ENCODE data around the gene ARL15. TPM values are rescaled to one million over a fixed set of nuclear protein-coding genes. Genes with fewer than 3 reads are reported as not detected.

The ARL15 gene
- total RNA-seq, 4 donors from 2014 or later: 13.0 to 52.7 (median 17.1) TPM

DNA sequence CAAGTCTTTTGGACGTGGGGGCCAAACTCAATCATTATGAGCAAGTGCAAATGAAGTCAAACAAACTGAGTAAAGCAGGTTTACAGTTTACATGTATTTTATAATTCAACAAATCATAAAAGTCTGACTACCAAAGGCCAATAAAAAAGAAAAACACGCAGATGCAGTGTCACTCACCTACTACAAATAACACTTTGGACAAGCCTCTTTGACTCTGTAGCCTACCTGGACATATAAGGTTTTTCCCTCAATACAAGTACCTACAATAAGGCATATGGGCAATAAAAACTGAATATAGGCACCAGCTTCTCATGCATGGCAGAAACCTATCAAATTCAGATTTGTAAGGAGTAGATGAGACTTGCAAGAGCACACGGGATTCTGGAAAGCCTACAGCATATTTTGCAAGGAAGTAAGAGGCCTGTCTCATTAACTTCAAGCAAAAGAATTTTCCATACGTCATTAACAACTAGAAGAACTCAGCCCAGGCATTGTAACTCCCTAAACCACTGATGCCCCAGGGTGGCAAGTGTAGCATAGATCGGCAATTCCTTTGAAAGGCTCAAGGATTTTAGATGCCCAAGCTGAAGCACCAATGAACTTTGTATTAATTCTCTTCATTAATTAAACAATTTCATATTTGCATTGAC is 21.7 kb downstream of the ARL15 start:
- peaks cover 0 to 6% (median 0%) of the 10 kb centered on the region in 4 donors for H3K9me3 ChIP-seq
- DNase-seq (ENCODE audit: low spot score in 2 of 2): no peak
- no peak overlapping the region for H3K27ac ChIP-seq
- no peak for TF ChIP-seq POLR2A (IDR thresholded peaks at IDR 0.05)
- TF ChIP-seq, protein P1, sequence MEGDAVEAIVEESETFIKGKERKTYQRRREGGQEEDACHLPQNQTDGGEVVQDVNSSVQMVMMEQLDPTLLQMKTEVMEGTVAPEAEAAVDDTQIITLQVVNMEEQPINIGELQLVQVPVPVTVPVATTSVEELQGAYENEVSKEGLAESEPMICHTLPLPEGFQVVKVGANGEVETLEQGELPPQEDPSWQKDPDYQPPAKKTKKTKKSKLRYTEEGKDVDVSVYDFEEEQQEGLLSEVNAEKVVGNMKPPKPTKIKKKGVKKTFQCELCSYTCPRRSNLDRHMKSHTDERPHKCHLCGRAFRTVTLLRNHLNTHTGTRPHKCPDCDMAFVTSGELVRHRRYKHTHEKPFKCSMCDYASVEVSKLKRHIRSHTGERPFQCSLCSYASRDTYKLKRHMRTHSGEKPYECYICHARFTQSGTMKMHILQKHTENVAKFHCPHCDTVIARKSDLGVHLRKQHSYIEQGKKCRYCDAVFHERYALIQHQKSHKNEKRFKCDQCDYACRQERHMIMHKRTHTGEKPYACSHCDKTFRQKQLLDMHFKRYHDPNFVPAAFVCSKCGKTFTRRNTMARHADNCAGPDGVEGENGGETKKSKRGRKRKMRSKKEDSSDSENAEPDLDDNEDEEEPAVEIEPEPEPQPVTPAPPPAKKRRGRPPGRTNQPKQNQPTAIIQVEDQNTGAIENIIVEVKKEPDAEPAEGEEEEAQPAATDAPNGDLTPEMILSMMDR (IDR thresholded peaks at IDR 0.05): no peak
- TF ChIP-seq EP300 (IDR thresholded peaks at IDR 0.05): no peak
- no peak overlapping the region for H3K4me3 ChIP-seq
- 71 to 91% methylated on average over 5 of the region's 5 CpGs for WGBS, 2 donors
- H3K4me1 ChIP-seq: peaks cover 0 to 9% (median 0%) of the 10 kb centered on the region in 4 donors
- no peaks in the 10 kb centered on the region for H3K36me3 ChIP-seq
- H3K27me3 ChIP-seq: no peaks in the 10 kb centered on the region

DNA sequence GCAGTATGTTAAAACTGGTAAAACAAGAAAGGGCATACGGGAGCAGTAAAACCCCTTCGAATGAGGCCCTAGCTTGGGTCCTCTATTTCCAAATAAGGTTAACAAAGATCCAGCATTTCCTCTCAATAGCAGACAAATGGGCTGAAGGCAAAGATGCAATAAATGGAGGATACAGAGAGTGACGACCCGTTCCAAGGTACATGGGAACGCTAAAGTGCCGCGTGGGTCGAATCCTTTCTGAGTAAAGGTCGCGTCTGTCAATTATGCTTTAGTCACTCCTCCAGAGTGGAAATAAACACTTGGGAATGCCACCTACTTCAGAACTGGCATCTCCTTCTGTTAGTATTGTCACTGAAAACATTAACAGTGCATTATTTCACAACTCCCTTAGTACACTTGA is 24.7 kb downstream of the ARL15 start:
- WGBS, 2 donors: 53 to 67% methylated on average over 10 of the region's 10 CpGs

DNA sequence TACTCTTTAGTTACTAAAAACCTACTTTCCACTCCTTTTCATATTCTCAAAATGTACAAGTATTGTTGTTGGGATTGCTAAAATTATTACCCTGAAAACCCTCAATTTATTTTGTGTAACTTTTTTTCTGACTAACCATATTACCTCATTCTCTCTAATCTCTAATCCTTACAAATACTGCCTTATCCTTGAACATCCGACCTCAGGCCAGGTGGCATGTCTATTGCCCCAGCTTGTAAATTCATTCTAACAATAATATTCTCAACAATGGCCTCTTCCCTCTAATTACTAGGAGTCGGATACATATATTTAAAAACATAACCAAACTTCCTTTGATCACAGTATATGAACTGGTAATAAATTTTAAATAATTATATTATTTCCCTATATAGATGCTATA is 25.8 kb downstream of the ARL15 start:
- Histone ChIP-seq H3K27ac (no peak overlapping the region), H3K9me3 (peaks cover 0 to 11% (median 0%) of the 10 kb centered on the region in 4 donors), H3K4me1 (peaks cover 0 to 9% (median 0%) of the 10 kb centered on the region in 4 donors), H3K27me3 (no peaks in the 10 kb centered on the region), H3K4me3 (no peak overlapping the region), H3K36me3 (peaks cover 0 to 6% (median 0%) of the 10 kb centered on the region in 3 donors)
- TF ChIP-seq, protein P1 (IDR thresholded peaks at IDR 0.05): no peak
- TF ChIP-seq POLR2A (IDR thresholded peaks at IDR 0.05) (no peak), EP300 (IDR thresholded peaks at IDR 0.05) (no peak)
- 86 to 91% methylated on average over 2 of the region's 2 CpGs for WGBS, 2 donors
- no peak for DNase-seq (ENCODE audit: low spot score in 2 of 2)

More for the DNA sequence above, 24.7 kb downstream of the ARL15 start:
- DNase-seq (ENCODE audit: low spot score in 2 of 2): no peak
- Histone ChIP-seq H3K27me3 (no peaks in the 10 kb centered on the region), H3K36me3 (no peaks in the 10 kb centered on the region), H3K4me3 (no peak overlapping the region), H3K27ac (no peak overlapping the region), H3K4me1 (peaks cover 0 to 9% (median 0%) of the 10 kb centered on the region in 4 donors), H3K9me3 (peaks cover 0 to 6% (median 0%) of the 10 kb centered on the region in 4 donors)
- no peak for TF ChIP-seq EP300 (IDR thresholded peaks at IDR 0.05)
- TF ChIP-seq, protein P1 (IDR thresholded peaks at IDR 0.05): no peak
- no peak for TF ChIP-seq POLR2A (IDR thresholded peaks at IDR 0.05)

DNA sequence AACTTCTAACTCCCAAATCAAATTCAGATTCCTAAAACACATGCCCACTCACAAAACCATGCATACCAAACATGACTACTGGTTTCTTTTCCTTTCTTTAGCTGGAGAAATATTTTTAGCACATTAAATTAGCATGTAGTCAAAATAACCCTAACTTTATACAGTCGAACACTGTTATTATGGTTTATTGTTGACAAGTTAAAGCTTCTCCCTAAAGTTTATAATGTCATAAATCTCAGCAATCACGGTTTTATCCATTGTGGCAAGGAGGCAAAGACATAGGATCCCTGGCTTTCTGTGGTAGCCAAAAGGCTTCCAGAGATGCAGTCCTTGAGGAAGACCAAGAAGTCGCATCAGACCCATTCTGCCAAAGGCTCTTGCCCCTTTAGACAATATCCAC is 27.5 kb downstream of the ARL15 start:
- H3K27me3 ChIP-seq: no peaks in the 10 kb centered on the region
- H3K9me3 ChIP-seq: peaks cover 0 to 6% (median 0%) of the 10 kb centered on the region in 4 donors
- peaks cover 0 to 19% (median 2%) of the 10 kb centered on the region in 4 donors for H3K4me1 ChIP-seq
- H3K27ac ChIP-seq: no peak overlapping the region
- no peak for DNase-seq (ENCODE audit: low spot score in 2 of 2)
- WGBS, 2 donors: 62 to 63% methylated on average over 3 of the region's 3 CpGs
- no peak overlapping the region for H3K4me3 ChIP-seq
- peaks cover 0 to 10% (median 0%) of the 10 kb centered on the region in 3 donors for H3K36me3 ChIP-seq
- TF ChIP-seq, protein P1 (IDR thresholded peaks at IDR 0.05): no peak
- no peak for TF ChIP-seq EP300 (IDR thresholded peaks at IDR 0.05)
- TF ChIP-seq POLR2A (IDR thresholded peaks at IDR 0.05): no peak

DNA sequence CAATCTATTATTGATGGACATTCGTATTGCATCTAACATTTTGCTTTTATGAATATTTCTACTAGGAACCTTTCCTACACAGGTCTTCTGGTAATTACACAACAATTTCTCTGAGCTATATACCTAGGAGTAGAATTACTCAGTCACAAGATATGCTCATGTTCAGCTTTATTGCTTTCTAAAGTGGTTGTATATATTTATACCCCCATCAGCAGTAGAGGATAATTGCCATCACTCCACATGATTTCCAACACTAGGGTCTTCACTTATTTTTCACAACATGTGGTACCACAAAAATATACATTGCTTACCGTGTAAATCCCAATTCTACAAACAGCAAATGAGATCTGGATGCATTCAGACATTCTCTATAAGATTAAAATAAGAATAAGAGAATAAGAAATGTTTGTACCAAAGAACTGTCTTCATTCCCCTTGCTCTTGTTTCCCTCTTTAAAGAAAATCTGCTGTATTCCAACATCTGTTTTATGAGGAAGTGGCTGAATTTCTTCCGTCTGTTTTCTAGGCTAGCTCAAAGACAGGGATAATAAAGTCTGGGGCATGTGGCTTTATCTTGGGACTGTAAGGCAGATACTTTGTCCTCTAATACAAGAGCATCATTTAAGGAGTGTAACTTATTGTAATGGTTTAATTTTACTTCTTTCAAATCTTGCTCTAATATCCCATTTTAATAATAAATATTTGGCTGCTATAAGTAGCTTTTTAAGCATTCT is 28.2 kb downstream of the ARL15 start:
- TF ChIP-seq, protein P1 (IDR thresholded peaks at IDR 0.05): no peak
- H3K4me1 ChIP-seq: peaks cover 0 to 19% (median 2%) of the 10 kb centered on the region in 4 donors
- no peak overlapping the region for H3K27ac ChIP-seq
- H3K4me3 ChIP-seq: no peak overlapping the region
- DNase-seq (ENCODE audit: low spot score in 2 of 2): no peak
- peaks cover 0 to 10% (median 0%) of the 10 kb centered on the region in 3 donors for H3K36me3 ChIP-seq
- H3K27me3 ChIP-seq: no peaks in the 10 kb centered on the region
- H3K9me3 ChIP-seq: peaks cover 0 to 6% (median 0%) of the 10 kb centered on the region in 4 donors
- 75 to 87% methylated on average over 3 of the region's 3 CpGs for WGBS, 2 donors
